Suprapubic skin (tissue), 4 donors: ENCODE results near the gene MYH15. TPM values are rescaled to one million over a fixed set of nuclear protein-coding genes. Genes with fewer than 3 reads are reported as not detected.

Experiments used
- DNase-seq, 2 donors: peaks; one replicate each; pipeline ENCODE4 v3.0.0-alpha.2; 2019; ENCODE audit warnings: low spot score in 2 of 2
- H3K27ac ChIP-seq: fragments of 200-600 bp; sonication (generic); one replicate; pipeline ENCODE4 v1.5.1; 2019
- H3K27me3 ChIP-seq: fragments of 200-600 bp; sonication (generic); one replicate; pipeline ENCODE4 v1.5.1; 2019
- H3K36me3 ChIP-seq: fragments of 200-600 bp; sonication (generic); one replicate; pipeline ENCODE4 v1.5.1; 2019
- H3K4me1 ChIP-seq: fragments of 200-600 bp; sonication (generic); one replicate; pipeline ENCODE4 v1.5.1; 2019
- H3K4me3 ChIP-seq: fragments of 200-600 bp; sonication (generic); one replicate; pipeline ENCODE4 v1.5.1; 2019; ENCODE audit warnings: mild to moderate bottlenecking
- H3K9me3 ChIP-seq: fragments of 200-600 bp; sonication (generic); one replicate; pipeline ENCODE4 v1.5.1; 2019
- CTCF ChIP-seq, 2 donors: fragments of 200-600 bp in 1 of 2; fragments of 450-650 bp in 1 of 2; sonication (generic) in 1 of 2; IDR thresholded peaks; one replicate each; pipeline ENCODE4 v1.5.1; 2016 to 2019; ENCODE audit warnings: antibody characterized with exemption in 2 of 2, mild to moderate bottlenecking in 1 of 2, moderate library complexity in 1 of 2
- EP300 ChIP-seq: sonication (generic); formaldehyde crosslinking; IDR thresholded peaks from one replicate; pipeline ENCODE4 v1.6.1; 2017; ENCODE audit warnings: antibody characterized with exemption
- POLR2A ChIP-seq, 2 donors: fragments of 450-650 bp; IDR thresholded peaks; one replicate each; pipeline ENCODE4 v1.6.1; 2017; ENCODE audit warnings: antibody characterized with exemption in 2 of 2, mild to moderate bottlenecking in 2 of 2, moderate library complexity in 2 of 2
- POLR2AphosphoS5 ChIP-seq, 3 donors: sonication (generic); formaldehyde crosslinking; IDR thresholded peaks; one replicate each; pipeline ENCODE4 v1.6.1; 2017; ENCODE audit warnings: antibody characterized with exemption in 3 of 3
- WGBS: methylation state at CpG from one replicate; pipeline ENCODE4 v1.1.5; 2018; 5-methylcytosine and 5-hydroxymethylcytosine counted together
- total RNA-seq, 4 donors: library from RNA; depleted of rRNA; stranded (reverse); fragments of >200 nt; gene quantifications; one replicate each; pipeline ENCODE4 v1.1.0, GENCODE V29; 2016

MYH15 gene
- total RNA-seq, 4 donors from 2014 or later: 0.17 to 0.31 (median 0.30) TPM; not detected in 1

GRCh38 chr3:108414007-108414406, 96.4 kb downstream of the MYH15 start:
- Histone ChIP-seq H3K27ac (no peak overlapping the region), H3K27me3 (no peaks in the 10 kb centered on the region), H3K4me1 (peaks cover 23% of the 10 kb centered on the region), H3K4me3 (no peak overlapping the region), H3K9me3 (no peaks in the 10 kb centered on the region), H3K36me3 (no peaks in the 10 kb centered on the region)
- 90% methylated on average over 5 of the region's 5 CpGs for WGBS
- TF ChIP-seq POLR2AphosphoS5 (IDR thresholded peaks at IDR 0.05) (no peak), EP300 (no peak)
- DNase-seq: no peak

- WGBS: 75% methylated on average over 6 of the region's 6 CpGs
- Histone ChIP-seq H3K9me3 (no peaks in the 10 kb centered on the region), H3K27ac (no peak overlapping the region), H3K27me3 (no peaks in the 10 kb centered on the region), H3K36me3 (no peaks in the 10 kb centered on the region), H3K4me1 (peaks cover 30% of the 10 kb centered on the region), H3K4me3 (no peak overlapping the region)
- TF ChIP-seq POLR2AphosphoS5 (IDR thresholded peaks at IDR 0.05): no peak
- TF ChIP-seq CTCF (IDR thresholded peaks at IDR 0.05): no peak
- no peak for TF ChIP-seq EP300
- no peak for TF ChIP-seq POLR2A (IDR thresholded peaks at IDR 0.05)
- DNase-seq: no peak
These were observed 98.2 kb downstream of the MYH15 start for GRCh38 chr3:108412121-108412750.

GRCh38 chr3:108410531-108410984, 99.8 kb downstream of the MYH15 start:
- Histone ChIP-seq H3K27me3 (no peaks in the 10 kb centered on the region), H3K27ac (peak overlapping the region; percentile 37), H3K9me3 (no peaks in the 10 kb centered on the region), H3K4me1 (peaks cover 30% of the 10 kb centered on the region), H3K36me3 (no peaks in the 10 kb centered on the region), H3K4me3 (no peak overlapping the region)
- TF ChIP-seq EP300: no peak
- no peak for TF ChIP-seq POLR2AphosphoS5 (IDR thresholded peaks at IDR 0.05)
- TF ChIP-seq CTCF (IDR thresholded peaks at IDR 0.05): no peak
- TF ChIP-seq POLR2A (IDR thresholded peaks at IDR 0.05): no peak
- 45% methylated on average over 9 of the region's 11 CpGs for WGBS
- DNase-seq: no peak

GRCh38 chr3:108409800-108410178, 100.6 kb downstream of the MYH15 start:
- WGBS: 45% methylated on average over 4 of the region's 4 CpGs

GRCh38 chr3:108408883-108409799, 101.3 kb downstream of the MYH15 start:
- DNase-seq: no peak
- Histone ChIP-seq H3K27me3 (no peaks in the 10 kb centered on the region), H3K9me3 (no peaks in the 10 kb centered on the region), H3K36me3 (no peaks in the 10 kb centered on the region), H3K27ac (peak overlapping the region; percentile 1), H3K4me1 (peaks cover 30% of the 10 kb centered on the region), H3K4me3 (no peak overlapping the region)
- WGBS: 60% methylated on average over 7 of the region's 7 CpGs
- no peak for TF ChIP-seq EP300
- TF ChIP-seq POLR2AphosphoS5 (IDR thresholded peaks at IDR 0.05): no peak
- no peak for TF ChIP-seq POLR2A (IDR thresholded peaks at IDR 0.05)
- no peak for TF ChIP-seq CTCF (IDR thresholded peaks at IDR 0.05)

More at GRCh38 chr3:108409800-108410178, 100.6 kb downstream of the MYH15 start:
- Histone ChIP-seq H3K4me3 (no peak overlapping the region), H3K4me1 (peaks cover 30% of the 10 kb centered on the region), H3K36me3 (no peaks in the 10 kb centered on the region), H3K27ac (peak overlapping the region; percentile 1), H3K27me3 (no peaks in the 10 kb centered on the region), H3K9me3 (no peaks in the 10 kb centered on the region)
- TF ChIP-seq CTCF (IDR thresholded peaks at IDR 0.05) (no peak), POLR2AphosphoS5 (IDR thresholded peaks at IDR 0.05) (no peak), POLR2A (IDR thresholded peaks at IDR 0.05) (no peak), EP300 (no peak)
- DNase-seq: no peak
